Articular chondrocyte of knee joint (primary cell): ENCODE data around the gene OR2A42. TPM values are rescaled to one million over a fixed set of nuclear protein-coding genes. Genes with fewer than 3 reads are reported as not detected.

Experiments used
- total RNA-seq: library from RNA; depleted of rRNA; stranded (reverse); fragments of >200 nt; gene quantifications from 2 replicates; pipeline ENCODE4 v1.2.3, GENCODE V29; 2012

Gene OR2A42, protein sequence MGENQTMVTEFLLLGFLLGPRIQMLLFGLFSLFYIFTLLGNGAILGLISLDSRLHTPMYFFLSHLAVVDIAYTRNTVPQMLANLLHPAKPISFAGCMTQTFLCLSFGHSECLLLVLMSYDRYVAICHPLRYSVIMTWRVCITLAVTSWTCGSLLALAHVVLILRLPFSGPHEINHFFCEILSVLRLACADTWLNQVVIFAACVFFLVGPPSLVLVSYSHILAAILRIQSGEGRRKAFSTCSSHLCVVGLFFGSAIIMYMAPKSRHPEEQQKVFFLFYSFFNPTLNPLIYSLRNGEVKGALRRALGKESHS
- total RNA-seq, result 0.22 and 0.26 TPM in 2 replicates

DNA sequence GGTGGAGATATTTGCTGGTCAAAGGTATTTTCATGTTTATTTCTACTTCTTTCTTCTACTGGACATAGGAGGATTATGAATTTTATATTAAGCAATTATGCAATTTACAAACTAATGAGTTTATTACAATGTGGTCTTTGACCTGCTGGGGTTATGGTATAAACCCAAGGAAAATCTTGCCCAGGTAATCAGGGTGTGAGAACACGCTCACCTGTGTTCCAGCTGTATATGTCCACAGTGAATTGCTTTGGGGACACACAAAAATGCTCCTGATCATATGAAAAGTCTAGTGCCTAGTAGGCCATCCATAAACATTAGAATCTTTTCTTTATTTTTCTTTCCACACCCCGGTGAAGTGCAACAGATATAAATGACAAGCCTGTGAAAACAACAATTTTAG lies at the start of gene OR2A42:
Gene OR2A42, minus strand, starts transcription at position 241 of the 400 bp plus-strand sequence. CDS start 6,762 bp downstream, outside the sequence.

DNA sequence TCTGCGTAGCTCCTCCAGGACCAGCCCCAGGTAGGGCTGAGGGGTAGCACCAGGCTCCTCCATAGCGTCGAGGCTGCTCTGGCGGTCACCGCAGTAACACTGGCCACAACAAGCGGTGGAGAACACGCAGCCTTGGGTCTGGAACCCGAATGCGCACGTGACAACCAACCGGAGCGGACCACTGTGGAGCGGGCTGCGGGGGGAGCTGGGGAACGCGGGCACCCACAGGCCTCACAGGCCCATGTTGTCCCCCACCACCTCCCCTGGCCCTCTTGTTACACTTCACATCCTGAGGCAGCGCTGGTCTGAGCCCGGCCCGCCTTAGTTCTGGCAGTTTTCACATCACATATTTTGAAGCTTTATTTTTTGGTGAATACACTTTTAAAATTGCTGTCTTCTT lies 29.8 kb upstream of the OR2A42 start, which contains the start of gene CTAGE8:
Gene CTAGE8, minus strand, starts transcription at position 101 of the 400 bp plus-strand sequence. Its CDS starts 38 bp downstream, at position 63.

DNA sequence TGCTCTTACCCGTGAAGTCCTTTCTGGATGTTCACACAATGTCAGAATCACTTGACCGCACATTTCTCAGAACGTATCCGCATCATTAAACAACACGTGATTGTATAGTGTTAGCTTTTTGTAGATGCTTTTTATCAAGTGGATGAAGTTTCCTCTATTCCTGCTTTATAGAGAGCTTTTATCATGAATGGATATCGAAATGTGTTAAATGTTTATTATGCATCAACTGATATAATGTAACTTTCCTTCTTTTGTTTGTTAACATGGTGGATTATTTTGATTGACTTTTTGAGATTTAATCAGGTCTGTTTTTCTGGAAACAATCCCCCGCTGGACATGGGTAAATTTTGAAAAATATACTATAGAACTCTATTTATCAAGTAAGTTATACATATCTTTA lies 25.3 kb upstream of the OR2A42 start, which contains the start of gene OR2A7:
Gene OR2A7, minus strand, starts transcription at position 101 of the 400 bp plus-strand sequence. CDS start 5,164 bp downstream, outside the sequence.

DNA sequence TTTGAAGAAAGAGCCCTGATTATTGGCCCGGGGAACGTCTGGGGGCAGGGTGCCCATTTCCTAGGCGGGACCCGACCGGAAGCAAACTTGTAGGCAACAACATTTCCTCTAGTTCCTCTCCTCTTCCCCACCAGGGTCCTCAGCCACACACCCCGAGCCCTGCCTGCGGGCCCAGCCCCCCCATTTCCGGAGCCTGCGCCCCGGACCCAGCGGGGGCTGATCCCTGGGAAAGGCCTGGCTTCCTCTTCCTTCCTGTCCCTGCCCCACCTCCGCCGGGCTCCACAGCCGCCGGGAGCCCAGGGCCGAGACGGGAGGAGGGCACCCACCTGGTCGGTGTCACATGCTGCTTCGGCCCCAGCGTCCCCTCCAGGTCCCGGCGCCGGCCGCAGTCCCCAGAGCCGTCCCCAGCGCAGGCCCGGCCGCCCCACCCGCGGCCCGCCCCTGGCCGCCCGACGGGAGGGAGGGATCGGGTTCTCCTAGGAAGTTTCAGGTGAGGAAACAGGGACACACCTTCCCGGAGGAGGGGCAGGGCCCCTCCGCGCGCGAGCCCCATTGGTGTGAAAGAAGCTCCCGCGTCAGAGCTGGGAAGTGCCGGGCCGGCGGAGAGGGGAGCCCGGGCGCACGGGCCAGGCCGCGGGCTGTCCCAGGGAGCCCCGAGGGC lies 44.1 kb downstream of the OR2A42 start, which contains the start of gene ARHGEF35:
Gene ARHGEF35, minus strand, starts transcription at position 622 of the 661 bp plus-strand sequence. CDS start 7,450 bp downstream, outside the sequence.

DNA sequence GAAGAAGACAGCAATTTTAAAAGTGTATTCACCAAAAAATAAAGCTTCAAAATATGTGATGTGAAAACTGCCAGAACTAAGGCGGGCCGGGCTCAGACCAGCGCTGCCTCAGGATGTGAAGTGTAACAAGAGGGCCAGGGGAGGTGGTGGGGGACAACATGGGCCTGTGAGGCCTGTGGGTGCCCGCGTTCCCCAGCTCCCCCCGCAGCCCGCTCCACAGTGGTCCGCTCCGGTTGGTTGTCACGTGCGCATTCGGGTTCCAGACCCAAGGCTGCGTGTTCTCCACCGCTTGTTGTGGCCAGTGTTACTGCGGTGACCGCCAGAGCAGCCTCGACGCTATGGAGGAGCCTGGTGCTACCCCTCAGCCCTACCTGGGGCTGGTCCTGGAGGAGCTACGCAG lies 56.2 kb downstream of the OR2A42 start, which contains the start of gene CTAGE4:
Gene CTAGE4, plus strand, starts transcription at position 301 of the 400 bp plus-strand sequence. Its CDS starts 38 bp downstream, at position 339.

Other genes with a start within 250 kb of the OR2A42 start
- not detected in 2 replicates for gene OR6B1, start 239.3 kb downstream of the OR2A42 start, total RNA-seq
- not detected in 2 replicates for gene OR2A5, start 190.7 kb downstream of the OR2A42 start, total RNA-seq
- not detected in 2 replicates for gene OR2A25, start 169.8 kb downstream of the OR2A42 start, total RNA-seq
- gene OR2A12, start 153.3 kb downstream of the OR2A42 start, total RNA-seq, result under 0.01 TPM in 1 of 2 replicates, not detected in the other
- gene OR2A2, start 130.0 kb downstream of the OR2A42 start, total RNA-seq, result not detected in 2 replicates
- gene OR2A14, start 116.4 kb downstream of the OR2A42 start, total RNA-seq, result not detected in 2 replicates
- 1.0 and 2.7 TPM in 2 replicates for gene CTAGE4, start 56.1 kb downstream of the OR2A42 start, total RNA-seq
- 5.3 and 7.1 TPM in 2 replicates for gene ARHGEF35, start 43.8 kb downstream of the OR2A42 start, total RNA-seq
- gene OR2A7, start 25.2 kb upstream of the OR2A42 start, total RNA-seq, result 1.9 and 2.6 TPM in 2 replicates
- gene CTAGE8, start 29.7 kb upstream of the OR2A42 start, total RNA-seq, result 0.11 and 3.1 TPM in 2 replicates
- gene OR2A1, start 72.8 kb upstream of the OR2A42 start, total RNA-seq, result 0.32 and 0.39 TPM in 2 replicates
- gene ARHGEF5, start 115.8 kb upstream of the OR2A42 start, total RNA-seq, result 5.6 and 8.2 TPM in 2 replicates
- gene NOBOX, start 164.1 kb upstream of the OR2A42 start, total RNA-seq, result not detected in 2 replicates